Measurements from ENCODE around the gene PAOX.

PAOX gene

DNA sequence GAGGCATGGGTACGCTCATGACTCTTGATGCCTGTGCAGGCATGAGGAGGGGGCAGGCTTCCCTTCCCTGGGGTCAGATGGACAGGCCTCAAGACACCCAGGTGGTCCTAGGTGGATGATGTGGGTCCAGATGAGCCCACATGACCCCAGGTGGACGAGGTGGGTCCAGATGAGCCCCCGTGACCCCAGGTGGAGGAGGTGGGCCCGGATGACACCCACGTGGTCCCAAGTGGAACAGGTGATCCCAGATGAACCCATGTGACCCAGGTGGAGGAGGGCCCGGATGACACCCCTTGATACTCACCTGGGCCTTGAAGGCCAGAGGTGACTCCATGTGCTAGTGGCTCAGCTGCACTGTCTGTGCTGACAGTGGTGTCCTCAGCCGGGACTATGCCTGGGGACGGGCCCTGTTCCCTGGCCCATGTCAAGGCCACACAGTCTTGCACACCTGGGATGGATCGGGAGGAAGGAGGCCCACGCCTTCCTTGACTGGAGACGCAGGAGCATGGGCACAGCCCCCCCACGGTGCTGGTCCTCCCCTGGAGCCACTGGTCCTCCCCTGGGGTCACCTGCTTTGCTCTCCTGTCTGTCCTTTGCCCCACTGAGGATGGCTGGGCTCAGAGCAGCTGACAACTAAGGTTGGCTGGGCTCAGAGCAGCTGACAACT, 28.6 kb upstream of the PAOX start:
- no peak for DNase-seq

DNA sequence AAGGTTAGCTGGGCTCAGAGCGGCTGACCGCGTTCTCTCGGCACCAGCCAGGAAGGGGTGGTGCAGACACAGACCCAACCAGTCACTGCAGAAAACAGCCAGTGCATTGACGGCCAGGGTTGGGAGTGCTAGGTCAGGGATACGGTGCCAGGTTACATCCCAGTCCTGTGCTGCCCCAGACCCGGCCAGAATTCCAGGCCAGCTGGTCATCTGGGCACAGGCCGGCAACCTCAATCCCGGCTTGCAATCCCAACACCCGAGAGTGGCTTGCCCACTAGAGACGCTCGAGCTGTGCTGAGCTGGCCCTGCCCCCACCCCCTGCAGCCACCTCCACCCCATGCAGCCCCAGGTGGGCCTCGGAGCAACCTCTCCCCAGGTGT, 28.1 kb upstream of the PAOX start:
- DNase-seq: no peak

DNA sequence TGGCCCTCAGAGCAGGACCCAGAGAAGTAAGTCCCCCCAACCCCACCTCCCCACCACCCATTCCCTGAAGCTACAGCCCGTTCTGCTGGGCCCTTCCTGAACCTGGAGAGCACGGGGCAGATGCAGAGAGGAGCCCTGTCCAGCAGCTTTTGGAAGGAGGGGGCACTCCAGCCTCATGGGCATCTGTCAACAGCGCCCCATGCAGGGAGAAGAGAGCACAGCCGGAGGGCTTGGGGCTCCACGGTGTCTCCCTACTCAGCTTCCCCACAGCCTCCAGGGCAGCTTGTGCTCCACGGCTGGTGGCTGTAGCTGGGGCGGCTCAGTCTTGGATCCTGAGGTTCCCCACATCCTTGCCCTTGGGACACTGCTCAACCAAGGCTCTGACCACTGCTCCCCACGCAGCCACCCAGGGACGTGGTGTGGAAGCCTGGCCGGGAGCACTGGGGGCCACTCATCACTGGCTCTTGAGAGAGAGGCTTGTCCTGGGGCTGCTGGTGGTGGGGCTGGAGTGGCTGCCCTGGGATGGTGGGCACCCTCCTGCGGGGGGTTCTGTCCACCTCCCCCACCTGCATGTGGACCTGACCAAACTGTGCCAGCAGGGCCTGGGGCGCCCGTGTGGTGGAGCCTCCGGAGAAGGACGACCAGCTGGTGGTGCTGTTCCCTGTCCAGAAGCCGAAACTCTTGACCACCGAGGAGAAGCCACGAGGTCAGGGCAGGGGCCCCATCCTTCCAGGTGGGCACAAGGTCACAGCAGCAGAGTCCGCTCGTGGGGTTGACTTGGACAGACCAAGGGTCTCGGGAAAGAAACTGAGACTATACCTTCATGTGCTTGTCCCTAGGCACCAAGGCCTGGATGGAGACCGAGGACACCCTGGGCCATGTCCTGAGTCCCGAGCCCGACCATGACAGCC, 27.4 kb upstream of the PAOX start:
- DNase-seq: no peak

DNA sequence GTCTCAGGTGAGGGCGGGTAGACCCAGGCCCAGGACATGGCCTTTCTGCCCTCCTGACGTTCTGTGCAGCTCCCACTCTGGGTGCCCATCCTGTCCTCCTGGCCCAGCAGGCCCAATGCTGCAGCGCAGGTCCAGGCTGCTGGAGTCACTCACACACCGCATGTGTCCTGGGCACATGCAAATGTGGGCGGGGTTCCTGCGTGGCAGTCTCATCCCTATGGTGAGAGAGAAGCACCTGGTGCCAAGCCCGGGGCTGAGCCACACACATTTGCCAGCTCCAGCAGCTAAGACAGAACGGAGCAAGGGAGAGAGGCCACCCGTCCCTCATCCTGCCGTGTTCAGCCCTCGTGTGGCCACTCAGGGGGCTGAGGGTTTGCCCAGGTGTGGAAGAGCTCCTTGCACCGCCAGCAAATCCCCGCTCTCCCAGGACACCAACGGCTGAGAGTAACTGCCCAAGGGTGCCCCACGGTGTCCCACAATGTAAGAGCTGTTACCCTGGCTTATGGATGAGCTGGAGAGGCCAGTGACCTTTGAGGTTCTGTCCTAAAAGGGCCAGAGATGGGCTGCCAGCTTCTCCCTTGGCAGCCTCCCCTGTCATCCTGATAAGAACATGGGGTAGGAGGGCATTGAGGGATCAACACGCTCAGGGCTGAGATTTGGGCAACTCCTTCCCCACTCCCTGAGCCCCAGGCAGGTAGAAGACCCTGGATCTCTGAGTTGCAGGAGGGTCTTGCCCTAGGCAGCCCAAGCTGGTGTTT, 25.7 kb upstream of the PAOX start:
- DNase-seq: no peak

DNA sequence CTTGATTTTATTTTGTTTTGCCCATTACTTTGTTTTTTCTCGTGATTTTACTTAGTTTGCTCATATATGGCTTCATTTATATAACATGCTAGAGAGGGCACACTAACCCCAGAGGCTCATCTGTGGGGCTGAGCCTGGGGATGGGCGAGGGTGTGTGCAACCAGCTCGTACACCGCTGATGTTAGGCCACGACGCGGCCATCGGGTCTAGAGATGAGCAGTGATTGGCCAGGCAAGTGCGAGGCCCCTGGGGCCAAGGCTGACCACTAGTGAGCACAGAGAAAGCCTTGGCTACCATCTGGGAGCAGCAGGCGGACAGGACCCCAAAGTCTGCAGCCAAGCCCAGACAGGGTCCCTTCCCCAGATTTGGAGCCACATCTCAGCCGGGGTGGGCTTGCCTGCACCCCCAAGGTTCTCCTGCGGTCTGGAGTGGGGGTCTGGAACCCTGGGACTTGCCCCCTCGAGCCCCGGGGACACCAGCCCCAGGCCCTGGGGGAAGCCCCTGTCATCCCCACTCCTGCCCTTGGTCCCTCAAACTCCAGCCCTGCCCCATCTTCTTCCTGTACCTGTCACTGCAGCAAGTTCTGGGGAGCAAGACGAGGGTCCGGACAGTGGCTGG, 25.0 kb upstream of the PAOX start:
- no peak for DNase-seq

DNA sequence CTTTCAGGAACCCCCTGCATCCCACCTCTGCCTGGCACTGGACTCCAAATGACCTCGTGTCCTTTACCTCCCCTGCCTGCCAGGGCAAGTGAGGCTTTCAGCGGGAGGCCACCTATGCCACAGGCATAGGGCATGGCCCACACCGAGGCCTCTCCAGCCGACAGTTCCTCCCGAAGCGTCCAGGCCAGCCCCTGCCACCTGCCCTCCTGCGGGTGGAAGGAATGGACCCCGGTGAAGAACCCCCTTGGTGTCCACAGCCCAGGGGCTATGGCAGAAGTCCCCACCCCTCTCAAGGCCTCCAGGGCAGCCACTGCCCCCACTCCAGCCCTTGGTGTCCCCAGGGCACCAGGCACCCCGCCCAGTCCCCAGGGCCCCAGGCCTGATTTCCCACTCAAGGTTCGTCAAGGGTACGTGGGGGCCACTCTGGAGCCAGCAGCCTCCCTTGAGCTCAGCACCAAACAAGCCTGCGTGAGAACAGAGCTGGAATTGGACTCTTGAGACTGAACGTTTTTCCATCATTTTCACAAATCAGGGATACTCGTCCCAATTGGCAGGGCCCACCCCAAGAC, 24.3 kb upstream of the PAOX start:
- no peak for DNase-seq

DNA sequence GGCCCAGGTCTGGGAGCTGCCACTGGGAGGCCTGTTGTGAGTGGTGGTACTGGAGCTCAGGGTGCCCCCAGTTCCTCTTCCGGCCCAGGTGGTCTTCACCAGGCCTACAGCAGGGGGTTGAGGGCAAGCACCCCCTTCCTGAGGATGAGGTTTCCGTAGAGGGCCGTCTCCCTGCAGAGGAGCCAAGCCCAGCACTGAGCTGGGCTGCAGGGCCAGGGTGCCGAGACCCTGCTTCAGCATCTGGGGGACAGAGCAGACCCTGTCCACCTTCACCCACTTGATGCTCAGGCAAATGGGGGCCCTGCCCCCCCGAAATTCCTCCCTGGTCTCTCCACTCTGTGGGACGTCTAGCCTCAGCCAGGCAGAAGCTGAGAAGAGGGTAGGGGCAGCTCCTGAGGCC, 23.8 kb upstream of the PAOX start:
- DNase-seq: no peak

DNA sequence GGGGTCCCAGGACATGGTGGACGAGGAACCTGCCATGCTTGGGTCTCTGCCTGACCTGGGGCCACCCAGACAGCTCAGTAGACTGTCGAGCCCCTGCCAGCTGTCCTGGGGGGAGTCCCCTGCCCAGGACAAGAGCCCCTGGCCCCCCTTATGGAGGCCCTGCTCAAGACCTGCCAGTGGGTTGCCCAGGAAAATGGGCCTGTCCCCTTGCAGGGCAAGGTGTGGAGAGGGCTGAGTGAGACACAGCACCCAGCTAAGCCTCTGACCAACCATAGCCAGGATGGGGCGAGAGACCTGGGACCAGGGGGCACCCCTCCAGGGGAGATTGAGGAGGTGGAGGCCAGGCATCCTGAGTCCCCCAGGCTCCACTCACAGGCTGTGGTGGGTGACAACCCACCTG, 23.1 kb upstream of the PAOX start:
- DNase-seq: no peak

DNA sequence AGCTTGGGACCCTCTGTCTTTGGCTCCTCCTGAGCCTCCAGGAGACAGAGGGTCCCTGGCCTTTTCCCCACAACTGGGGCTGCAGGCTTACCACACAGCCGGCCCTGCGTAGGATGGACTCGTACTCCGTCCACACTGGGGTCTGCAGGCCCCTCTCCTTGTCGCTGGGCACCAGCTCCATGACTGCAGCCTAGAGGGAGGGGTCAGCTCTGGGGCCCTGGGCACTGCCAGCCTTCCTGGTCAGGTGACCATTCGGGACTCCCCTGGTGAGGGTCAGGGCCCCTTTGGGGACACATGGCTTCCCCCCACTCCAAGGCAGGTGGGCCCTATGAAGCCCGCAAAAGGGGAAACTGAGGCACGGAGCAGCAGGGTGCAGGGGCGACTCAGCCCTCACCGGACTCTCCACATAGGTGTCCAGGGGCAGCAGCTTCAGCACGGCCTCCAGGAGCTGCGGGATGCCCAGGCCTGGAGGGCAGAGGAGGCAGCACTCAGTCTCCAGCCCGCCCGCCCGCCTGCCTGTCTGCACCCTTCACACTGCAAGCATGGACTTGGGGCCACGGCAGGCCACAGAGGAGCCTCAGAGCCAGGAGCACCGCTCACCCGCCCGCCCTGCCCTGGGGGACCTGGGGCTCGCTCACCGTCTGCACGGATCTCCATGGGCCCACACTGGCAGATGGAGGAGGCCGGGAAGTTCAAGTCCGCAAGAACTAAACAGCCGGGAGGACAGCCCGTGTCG, 22.3 kb upstream of the PAOX start:
- DNase-seq: no peak

DNA sequence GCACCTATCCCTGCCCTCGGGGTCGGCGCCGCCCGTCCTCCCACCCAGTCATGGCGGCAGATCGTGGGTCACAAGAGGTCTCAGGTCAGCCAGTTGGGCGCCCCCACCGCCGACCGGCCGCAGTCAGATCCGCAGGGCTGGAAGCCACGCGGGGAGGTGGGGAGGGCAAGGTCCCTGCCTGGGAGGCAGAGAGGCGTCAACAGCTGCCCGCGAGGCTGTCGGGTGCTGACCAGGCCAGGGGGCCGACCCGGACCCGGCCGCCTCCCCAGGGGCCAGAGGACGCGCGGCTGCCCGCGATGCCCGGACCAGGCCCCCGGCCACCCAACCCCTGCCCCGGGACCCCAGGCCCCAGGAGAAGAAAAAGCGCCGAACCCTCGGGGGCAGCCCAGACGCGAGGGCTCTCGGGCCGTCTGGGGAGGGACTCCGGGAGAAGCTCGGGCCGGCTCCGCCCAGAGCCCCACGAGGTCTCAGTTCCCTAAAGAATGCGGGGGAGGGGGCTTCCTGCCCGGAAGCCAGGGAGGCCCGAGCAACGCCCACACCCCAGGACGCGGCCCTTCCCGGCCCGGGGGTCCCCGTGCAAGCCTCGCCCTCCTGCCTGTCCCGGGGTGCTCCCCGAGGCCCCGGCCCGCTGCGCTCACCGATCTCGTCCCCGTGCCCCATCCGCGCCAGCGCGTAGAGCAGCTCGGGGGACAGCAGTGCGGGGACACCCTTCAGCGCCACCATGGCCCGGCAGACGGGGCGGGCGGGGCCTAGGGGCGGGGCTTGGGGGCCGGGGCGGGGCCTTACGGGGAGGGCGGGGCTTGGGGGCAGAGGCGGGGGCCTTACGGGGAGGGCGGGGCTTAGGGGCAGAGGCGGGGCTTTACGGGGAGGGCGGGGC, 21.5 kb upstream of the PAOX start, which contains the start of gene FUOM:
Gene FUOM (minus strand): TSS at position 735 of the 877 bp plus-strand sequence. CDS start 12 bp downstream, at position 723.
- DNase-seq: peak; percentile 92

DNA sequence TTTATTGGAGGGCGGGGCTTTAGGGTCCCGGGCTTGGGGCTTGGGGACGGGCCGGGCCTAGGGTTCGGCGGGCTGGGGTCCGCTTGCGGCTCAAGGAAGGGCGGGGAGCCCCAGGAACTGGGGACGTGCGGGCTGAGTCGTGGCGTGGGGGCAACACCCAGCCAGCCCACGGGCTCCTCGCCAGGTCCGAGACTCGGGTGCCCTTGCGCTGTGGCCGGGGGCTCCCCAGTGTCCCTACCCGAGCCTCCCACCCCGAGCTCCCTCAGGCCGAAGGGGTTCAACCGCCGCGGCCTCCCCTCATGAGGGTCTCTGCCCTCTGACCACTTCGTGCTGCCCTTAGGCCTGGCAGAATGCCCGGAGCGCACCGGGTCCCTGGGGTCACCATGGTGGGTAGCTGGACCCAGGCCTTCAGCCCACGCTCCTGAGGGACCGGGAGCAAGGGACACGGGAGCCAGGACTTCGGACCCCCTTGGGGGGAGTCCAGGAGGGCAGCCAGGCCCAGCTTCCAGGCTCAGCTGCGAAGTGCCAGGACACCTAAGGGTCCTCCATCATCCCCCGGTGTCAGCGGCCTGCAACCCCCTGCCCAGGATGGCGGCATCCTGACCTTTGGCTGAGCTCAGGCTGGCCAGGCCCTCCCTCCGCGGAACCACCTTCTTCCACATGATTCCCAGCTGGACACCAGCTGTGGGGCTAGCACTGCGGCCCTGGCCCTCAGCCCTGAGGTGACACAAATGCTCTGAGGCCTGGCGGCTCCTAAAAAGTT, 20.7 kb upstream of the PAOX start:
- DNase-seq: no peak

DNA sequence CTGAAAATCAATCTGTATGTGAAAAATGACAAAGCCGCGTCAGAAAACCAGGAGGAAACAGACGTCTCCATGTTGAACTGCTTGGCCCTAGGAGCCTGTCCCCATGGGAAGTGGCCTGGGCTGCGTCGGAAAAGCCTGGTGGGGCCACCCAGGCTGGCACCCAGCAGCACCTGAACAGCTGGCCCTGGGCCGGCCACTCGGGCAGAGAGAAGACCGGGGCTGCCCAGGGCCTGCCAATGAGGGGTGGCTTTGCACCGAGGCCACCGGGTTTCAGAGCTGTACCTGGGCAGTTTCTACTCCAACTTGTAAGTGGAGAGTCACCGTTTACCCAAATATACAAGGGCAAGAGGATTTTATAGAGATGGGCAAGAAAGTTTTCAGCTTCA, 20.1 kb upstream of the PAOX start:
- DNase-seq: no peak

DNA sequence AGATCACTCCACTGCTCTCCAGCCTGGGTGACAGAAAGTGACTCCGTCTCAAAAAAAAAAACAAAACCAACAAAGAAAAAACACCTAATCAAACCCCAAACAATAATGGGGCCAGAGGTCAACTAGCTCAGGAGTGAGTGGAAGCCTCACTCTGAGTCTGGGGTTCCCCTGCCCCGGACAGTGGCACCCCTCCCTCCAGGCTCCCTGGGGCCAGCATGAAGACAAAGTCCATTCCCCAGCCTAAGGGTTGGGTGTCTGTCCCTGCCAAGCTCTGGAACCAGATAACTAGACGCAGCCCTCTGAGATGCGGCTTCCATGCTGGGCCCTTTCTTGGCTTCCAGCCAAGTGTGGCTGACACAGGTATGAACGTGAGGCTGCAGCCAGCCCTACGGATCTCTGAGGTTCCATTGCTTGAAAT, 19.5 kb upstream of the PAOX start:
- DNase-seq: no peak

DNA sequence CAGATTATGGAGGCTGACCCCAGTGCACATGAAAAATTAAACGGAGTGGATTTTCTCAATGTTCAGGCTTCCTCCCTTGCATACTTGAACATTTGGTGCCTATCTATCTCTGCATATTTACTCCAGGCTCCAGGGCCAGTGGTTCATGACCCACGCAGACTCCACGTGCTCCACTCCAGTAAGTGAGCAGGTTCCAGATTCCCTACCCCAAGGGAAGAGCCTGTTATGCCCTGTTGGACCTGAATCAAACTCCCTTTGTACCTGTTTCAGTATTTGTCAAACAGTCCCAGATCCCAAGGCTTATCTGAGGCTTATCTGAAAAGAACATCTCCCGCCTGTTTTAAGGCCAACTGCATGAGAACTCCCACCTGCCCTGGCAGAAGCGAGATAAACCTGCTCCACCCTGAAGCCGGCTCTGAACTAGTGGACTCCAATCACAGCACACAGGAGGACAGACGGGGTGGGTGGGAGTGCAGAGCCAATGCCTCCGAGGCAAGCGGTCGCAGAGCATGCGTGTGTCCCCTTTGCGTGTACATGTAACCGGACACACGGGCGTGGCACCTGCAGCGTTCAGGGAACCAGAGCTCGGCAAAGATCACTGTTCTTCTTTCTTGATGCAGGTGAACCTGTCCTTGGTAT, 19.0 kb upstream of the PAOX start:
- no peak for DNase-seq

DNA sequence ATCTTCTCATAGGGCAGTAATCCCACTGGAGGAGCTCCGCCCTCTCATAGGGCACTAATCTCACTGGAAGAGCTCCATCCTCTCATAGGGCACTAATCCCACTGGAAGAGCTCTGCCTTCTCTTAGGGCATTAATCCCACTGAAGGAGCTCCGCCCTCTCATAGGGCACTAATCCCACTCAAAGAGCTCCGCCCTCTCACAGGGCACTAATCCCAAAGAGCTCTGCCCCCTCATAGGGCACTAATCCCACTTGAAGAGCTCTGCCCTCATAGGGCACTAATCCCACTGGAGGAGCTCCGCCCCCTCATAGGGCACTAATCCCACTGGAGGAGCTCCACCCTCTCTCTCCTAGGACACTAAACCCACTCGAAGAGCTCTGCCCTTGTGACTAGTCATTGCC, 17.8 kb upstream of the PAOX start:
- no peak for DNase-seq

DNA sequence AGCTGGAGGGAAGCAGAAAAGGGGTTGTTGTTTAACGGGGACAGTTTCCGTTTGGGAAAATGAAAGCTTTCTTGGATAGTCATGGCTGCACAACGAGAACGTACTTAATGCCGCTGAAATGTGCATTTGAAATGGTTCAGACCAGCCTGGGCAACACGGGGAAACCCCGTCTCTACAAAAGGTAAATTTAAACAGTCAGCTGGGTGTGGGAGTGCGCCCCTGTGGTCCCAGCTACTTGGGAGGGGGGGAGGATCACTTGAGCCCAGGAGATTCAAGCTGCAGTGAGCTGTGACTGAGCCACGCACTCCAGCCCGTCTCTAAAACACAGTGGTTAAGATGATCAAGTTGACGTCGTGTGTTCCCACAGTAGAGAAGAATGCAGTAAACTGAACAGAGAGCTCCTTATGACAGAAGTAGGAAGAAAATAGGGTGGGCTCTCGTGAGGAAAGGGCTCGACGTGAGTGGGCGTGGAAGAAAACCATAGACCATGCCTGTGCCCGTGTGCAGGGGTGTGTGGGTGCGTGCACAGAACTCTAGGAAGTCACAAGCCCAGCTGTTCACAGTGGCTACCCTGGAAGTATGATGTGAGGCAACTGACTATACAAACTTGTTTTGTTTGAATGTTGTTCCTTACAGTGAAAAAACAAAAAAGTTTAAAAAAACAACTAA, 17.2 kb upstream of the PAOX start:
- DNase-seq: no peak

DNA sequence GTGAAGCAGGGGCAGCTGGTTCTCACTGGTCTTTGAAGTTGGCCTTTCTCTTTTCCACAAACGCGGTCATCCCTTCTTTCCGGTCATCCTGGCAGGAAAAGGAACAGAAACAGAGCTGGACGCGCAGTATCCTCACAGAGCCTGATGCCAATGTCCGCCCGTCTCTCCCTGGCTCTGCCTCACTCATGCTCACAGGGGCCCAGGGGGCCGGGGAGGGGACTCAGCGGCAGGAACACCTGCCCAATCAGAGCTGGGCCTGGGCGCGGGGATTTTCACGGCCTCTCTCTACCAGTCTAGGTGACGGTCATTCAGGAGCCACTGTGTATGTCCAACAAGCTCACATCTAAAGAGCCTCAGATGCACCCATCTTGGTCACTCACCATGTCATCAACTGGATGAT, 16.2 kb upstream of the PAOX start:
- no peak for DNase-seq

DNA sequence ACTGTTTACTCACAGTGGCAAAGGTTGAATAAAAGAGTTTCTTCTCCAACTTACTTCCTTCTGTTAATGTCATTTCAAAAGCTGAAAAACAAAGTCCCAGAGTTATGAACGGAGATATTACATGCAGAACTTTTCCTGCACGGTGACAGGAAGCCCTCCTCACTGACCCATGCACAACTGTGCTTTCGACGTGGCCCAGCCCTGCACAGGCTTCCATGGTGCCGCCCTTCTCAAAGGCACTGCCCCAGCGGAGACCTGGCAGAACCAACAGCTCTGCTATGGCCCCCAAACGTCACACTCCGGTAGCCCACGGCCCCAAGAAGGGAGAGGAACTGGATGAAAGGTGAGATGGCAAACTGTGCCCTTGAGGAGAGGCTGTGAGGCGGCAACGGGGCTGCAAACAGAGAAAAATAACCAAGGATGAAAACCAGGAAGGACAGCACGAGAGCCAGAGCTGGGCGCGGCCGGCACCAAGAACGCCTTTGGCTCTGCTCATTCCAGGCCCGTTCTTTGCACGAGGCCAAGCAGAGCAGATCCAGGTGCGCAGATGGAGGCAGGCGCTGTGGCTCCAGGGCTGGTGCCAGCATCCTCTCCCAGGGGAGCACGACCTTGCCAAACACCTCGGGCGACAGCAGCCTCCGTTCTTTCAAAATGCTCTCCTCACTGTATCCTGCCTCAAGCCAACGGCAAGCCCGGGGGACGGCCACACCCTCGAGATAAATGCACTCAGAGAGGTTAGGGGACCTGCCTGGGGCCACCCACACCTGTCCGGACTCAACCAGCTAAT, 14.2 kb upstream of the PAOX start:
- DNase-seq: no peak

Data from islet precursor cell (in vitro differentiated cells).